GM12892 (cell line): ENCODE measurements around the gene PCDHGB7.

Experiments used
- POLR2A ChIP-seq: IDR thresholded peaks from 2 replicates; pipeline ENCODE4 v1.6.1; 2011; ENCODE audit warnings: low read depth, low read length, control low read depth
- POLR2AphosphoS5 ChIP-seq: IDR thresholded peaks from 2 replicates; pipeline ENCODE4 v1.6.1; 2011; ENCODE audit warnings: low read depth, low read length, control low read depth

DNA sequence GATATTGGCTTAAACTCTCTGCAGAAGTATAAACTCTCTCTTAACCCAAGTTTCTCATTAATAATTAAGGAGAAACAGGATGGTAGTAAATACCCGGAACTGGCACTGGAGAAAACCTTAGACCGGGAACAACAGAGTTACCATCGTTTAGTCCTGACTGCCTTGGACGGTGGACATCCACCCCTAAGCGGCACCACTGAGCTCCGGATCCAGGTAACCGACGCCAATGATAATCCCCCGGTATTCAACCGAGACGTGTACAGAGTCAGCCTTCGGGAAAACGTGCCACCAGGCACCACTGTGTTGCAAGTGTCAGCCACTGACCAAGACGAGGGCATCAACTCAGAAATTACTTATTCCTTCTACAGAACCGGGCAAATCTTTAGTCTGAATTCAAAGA lies 18.9 kb upstream of the PCDHGB7 start:
- no peak for TF ChIP-seq POLR2A
- TF ChIP-seq POLR2AphosphoS5: no peak
